Activated CD8-positive, alpha-beta T cell treated with anti-CD3 and anti-CD28 coated beads, Interleukin-2, amount 10 ng/mL, durations not matched to agents 7 days and 5 days (primary cell): ENCODE results near the gene TEK. TPM values are rescaled to one million over a fixed set of nuclear protein-coding genes. Genes with fewer than 3 reads are reported as not detected.
"Not testable (repeated sequence)": the region's sequence is repeated elsewhere in the genome, so short reads cannot be mapped to it uniquely, and the experiment has no call there.

Source experiments
- ATAC-seq: fragments of 150-1000 bp; cut with Tn5 transposase; one replicate; pipeline ENCODE4 v1.10.0; 2021; ENCODE audit warnings: moderate library complexity
- CTCF ChIA-PET: fragments of 350-600 bp; sonication (Branson Sonifier 250); formaldehyde crosslinking; loops from one replicate; lab custom pipeline; 2021; ENCODE audit warnings: antibody characterized with exemption; lab: Charles Lee
- POLR2A ChIA-PET: fragments of 350-600 bp; sonication (Branson Sonifier 250); formaldehyde crosslinking; loops from one replicate; lab custom pipeline; 2021; ENCODE audit warnings: antibody characterized with exemption; lab: Charles Lee
- DNase-seq: peaks from one replicate; pipeline ENCODE4 v3.0.0-alpha.2; 2020
- H3K27ac Mint-ChIP-seq: one replicate; pipeline ENCODE4 v1.8.0; 2021; ENCODE audit warnings: mild to moderate bottlenecking, mixed read lengths
- H3K27me3 Mint-ChIP-seq: one replicate; pipeline ENCODE4 v1.8.0; 2021; ENCODE audit warnings: low read depth, mixed read lengths
- H3K36me3 Mint-ChIP-seq: one replicate; pipeline ENCODE4 v1.8.0; 2021; ENCODE audit warnings: low read depth, mixed read lengths
- H3K4me1 Mint-ChIP-seq: one replicate; pipeline ENCODE4 v1.8.0; 2021; ENCODE audit warnings: low read depth, mixed read lengths
- H3K4me3 Mint-ChIP-seq: one replicate; pipeline ENCODE4 v1.8.0; 2021; ENCODE audit warnings: mild to moderate bottlenecking, mixed read lengths
- H3K9me3 Mint-ChIP-seq: one replicate; pipeline ENCODE4 v1.8.0; 2022; ENCODE audit warnings: mixed read lengths; ENCODE audit not compliant: insufficient read depth
- total RNA-seq, 2 experiments: library from RNA; stranded (reverse); gene quantifications; one replicate each; pipeline ENCODE4 v1.2.3, GENCODE V29; 2021

TEK gene
- total RNA-seq, 2 experiments from 2014 or later = not detected

- H3K9me3 Mint-ChIP-seq = no peaks in the 10 kb centered on the region
- ChIA-PET POLR2A (no interaction called here), CTCF (no interaction called here)
- H3K36me3 Mint-ChIP-seq = no peaks in the 10 kb centered on the region
- no peaks in the 10 kb centered on the region for H3K27me3 Mint-ChIP-seq
- H3K4me3 Mint-ChIP-seq = no peak overlapping the region
- H3K27ac Mint-ChIP-seq = no peak overlapping the region
- H3K4me1 Mint-ChIP-seq = no peaks in the 10 kb centered on the region
- DNase-seq (no peak), ATAC-seq (no peak)
Observed at GRCh38 chr9:27205198-27205597, 96.2 kb downstream of the TEK start.

DNA sequence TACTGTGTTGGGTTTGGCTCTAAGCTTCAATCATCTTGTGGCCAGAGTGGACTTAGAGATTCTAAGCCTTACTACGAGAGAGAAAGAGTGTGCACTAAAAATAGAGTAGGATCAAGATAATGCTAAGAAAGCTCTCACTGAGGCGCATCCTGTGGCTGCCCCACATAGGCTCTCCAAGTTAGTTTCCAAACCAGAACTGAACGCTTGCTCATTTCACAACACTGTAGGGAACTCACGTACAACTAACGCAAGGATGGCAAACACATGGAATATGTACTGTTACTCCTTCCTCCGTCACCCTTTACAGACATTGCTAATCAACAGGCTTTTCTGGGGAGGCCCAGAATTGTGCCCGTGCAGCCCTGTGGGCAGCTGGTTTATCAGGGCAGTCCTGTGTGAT is 97.0 kb downstream of the TEK start:
- Mint-ChIP-seq H3K9me3 (no peaks in the 10 kb centered on the region), H3K27me3 (no peaks in the 10 kb centered on the region), H3K27ac (no peak overlapping the region), H3K4me3 (no peak overlapping the region), H3K4me1 (no peaks in the 10 kb centered on the region), H3K36me3 (no peaks in the 10 kb centered on the region)
- CTCF ChIA-PET = no interaction called here
- ATAC-seq (no peak), DNase-seq (no peak)
- POLR2A ChIA-PET = no interaction called here

DNA sequence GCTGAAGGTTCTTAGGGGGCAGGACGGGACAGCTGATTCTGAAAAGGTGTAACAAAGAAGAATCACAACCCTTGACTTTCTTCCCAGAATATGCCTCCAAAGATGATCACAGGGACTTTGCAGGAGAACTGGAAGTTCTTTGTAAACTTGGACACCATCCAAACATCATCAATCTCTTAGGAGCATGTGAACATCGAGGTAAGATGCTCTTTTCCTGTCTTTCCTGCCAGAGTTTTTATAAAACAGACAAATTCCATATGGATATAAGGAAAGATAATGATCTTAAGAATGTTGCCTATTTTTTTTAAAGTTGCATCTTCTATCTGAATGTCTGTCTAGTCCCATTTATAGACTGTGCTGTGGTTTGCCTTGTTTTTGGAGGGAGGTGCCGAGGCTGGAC is 100.0 kb downstream of the TEK start:
- DNase-seq = no peak
- POLR2A ChIA-PET = no interaction called here
- Mint-ChIP-seq H3K9me3 (no peaks in the 10 kb centered on the region), H3K4me1 (no peaks in the 10 kb centered on the region), H3K27me3 (no peaks in the 10 kb centered on the region), H3K27ac (no peak overlapping the region), H3K36me3 (no peaks in the 10 kb centered on the region), H3K4me3 (no peak overlapping the region)
- ATAC-seq = no peak
- CTCF ChIA-PET = no interaction called here

GRCh38 chr9:27210588-27210987 is 101.6 kb downstream of the TEK start:
- Mint-ChIP-seq H3K9me3 (no peaks in the 10 kb centered on the region), H3K27me3 (no peaks in the 10 kb centered on the region), H3K4me3 (no peak overlapping the region), H3K4me1 (no peaks in the 10 kb centered on the region), H3K27ac (no peak overlapping the region), H3K36me3 (no peaks in the 10 kb centered on the region)
- DNase-seq (no peak), ATAC-seq (no peak)
- CTCF ChIA-PET = no interaction called here
- POLR2A ChIA-PET = no interaction called here

GRCh38 chr9:27212191-27212590 is 103.2 kb downstream of the TEK start:
- Mint-ChIP-seq H3K4me1 (no peaks in the 10 kb centered on the region), H3K36me3 (no peaks in the 10 kb centered on the region), H3K27ac (no peak overlapping the region), H3K4me3 (no peak overlapping the region), H3K9me3 (no peaks in the 10 kb centered on the region), H3K27me3 (no peaks in the 10 kb centered on the region)
- ChIA-PET CTCF (no interaction called here), POLR2A (interaction anchor here (0.7 kb wide), 1 partner anchor 73 kb away, joined by 3 read pairs; no protein-coding TSS in a partner anchor)
- ATAC-seq (no peak), DNase-seq (no peak)

GRCh38 chr9:27212621-27213020 is 103.6 kb downstream of the TEK start:
- no peaks in the 10 kb centered on the region for H3K36me3 Mint-ChIP-seq
- no peaks in the 10 kb centered on the region for H3K4me1 Mint-ChIP-seq
- no peak for DNase-seq
- H3K4me3 Mint-ChIP-seq = no peak overlapping the region
- no peaks in the 10 kb centered on the region for H3K9me3 Mint-ChIP-seq
- no peak for ATAC-seq
- ChIA-PET POLR2A (no interaction called here), CTCF (interaction anchor here (0.8 kb wide), 1 partner anchor 113 kb away, joined by 3 read pairs; no protein-coding TSS in a partner anchor)
- no peak overlapping the region for H3K27ac Mint-ChIP-seq
- H3K27me3 Mint-ChIP-seq = no peaks in the 10 kb centered on the region

- Mint-ChIP-seq H3K27me3 (no peaks in the 10 kb centered on the region), H3K4me3 (no peak overlapping the region), H3K9me3 (no peaks in the 10 kb centered on the region), H3K4me1 (no peaks in the 10 kb centered on the region), H3K27ac (no peak overlapping the region), H3K36me3 (no peaks in the 10 kb centered on the region)
- no peak for ATAC-seq
- DNase-seq = no peak
- ChIA-PET CTCF (no interaction called here), POLR2A (no interaction called here)
Observed at GRCh38 chr9:27227192-27227591, 118.2 kb downstream of the TEK start.

DNA sequence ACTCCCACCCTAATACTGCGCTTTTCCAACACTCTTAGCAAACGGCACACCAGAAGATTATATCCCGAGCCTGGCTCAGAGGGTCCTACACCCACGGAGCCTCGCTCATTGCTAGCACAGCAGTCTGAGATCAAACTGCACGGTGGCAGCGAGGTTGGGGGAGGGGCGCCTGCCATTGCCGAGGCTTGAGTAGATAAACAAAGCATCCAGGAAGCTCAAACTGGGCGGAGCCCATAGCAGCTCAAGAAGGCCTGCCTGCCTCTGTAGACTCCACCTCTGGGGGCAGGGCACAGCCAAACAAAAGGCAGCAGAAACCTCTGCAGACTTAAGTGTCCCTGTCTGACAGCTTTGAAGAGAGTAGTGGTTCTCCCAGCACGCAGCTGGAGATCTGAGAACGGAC is 130.6 kb downstream of the TEK start:
- H3K4me1 Mint-ChIP-seq, H3K27me3 Mint-ChIP-seq: not testable (repeated sequence)

GRCh38 chr9:27247756-27248155 is 138.7 kb downstream of the TEK start:
- no peaks in the 10 kb centered on the region for H3K36me3 Mint-ChIP-seq
- no peaks in the 10 kb centered on the region for H3K4me1 Mint-ChIP-seq
- H3K9me3 Mint-ChIP-seq = no peaks in the 10 kb centered on the region
- ChIA-PET CTCF (interaction anchor here (1.4 kb wide), 1 partner anchor 29 kb away, joined by 3 read pairs; no protein-coding TSS in a partner anchor), POLR2A (no interaction called here)
- ATAC-seq = peak; percentile 39
- peaks cover 1% of the 10 kb centered on the region for H3K27me3 Mint-ChIP-seq
- no peak overlapping the region for H3K27ac Mint-ChIP-seq
- no peak overlapping the region for H3K4me3 Mint-ChIP-seq
- peak; percentile 28 for DNase-seq

More for the DNA sequence above, 130.6 kb downstream of the TEK start:
- H3K9me3 Mint-ChIP-seq, DNase-seq, H3K4me3 Mint-ChIP-seq, CTCF ChIA-PET, H3K36me3 Mint-ChIP-seq, H3K27ac Mint-ChIP-seq, ATAC-seq, POLR2A ChIA-PET: not testable (repeated sequence)

DNA sequence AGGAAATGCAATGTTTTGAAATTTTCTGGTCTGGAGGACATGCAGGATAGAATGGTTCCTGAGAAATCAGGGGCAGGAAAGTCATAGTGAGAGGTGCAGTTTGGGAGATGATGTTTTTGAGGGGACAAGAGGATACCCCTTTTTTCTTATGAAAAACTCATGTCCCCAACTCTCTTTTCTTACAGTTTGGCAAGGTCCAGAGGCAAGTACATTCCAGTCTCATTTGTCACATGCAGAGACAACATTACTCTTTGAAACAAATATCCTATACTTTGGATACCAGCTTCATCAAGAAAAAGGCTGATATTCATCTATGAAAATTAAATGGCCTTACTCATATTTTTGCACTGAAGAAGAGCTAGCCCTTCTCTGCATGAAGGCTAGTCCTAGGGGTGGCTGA is 139.7 kb downstream of the TEK start:
- Mint-ChIP-seq H3K4me3 (no peak overlapping the region), H3K4me1 (no peaks in the 10 kb centered on the region), H3K27ac (no peak overlapping the region), H3K27me3 (peaks cover 1% of the 10 kb centered on the region), H3K36me3 (no peaks in the 10 kb centered on the region), H3K9me3 (no peaks in the 10 kb centered on the region)
- DNase-seq = no peak
- ChIA-PET CTCF (no interaction called here), POLR2A (no interaction called here)
- ATAC-seq = no peak

DNA sequence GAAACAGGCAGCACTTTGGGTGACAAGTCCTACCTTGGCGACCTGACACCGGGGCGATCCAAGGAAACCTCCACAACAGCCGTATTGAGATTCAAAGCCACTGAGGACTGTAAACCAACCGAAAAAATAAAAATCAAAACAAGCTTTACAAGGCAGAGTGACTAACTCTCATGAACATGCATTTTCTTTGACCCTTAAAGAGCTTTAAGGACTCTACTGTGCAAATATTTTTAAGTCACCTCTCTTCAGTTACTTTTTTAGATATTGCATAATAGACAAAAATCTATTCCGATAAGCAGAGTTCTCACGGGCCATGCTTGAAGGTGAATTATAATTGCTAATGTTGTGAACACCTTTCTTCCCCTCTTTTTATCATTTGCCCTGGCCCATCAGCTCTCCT is 149.6 kb downstream of the TEK start:
- H3K27me3 Mint-ChIP-seq = peaks cover 5% of the 10 kb centered on the region
- H3K4me3 Mint-ChIP-seq = no peak overlapping the region
- CTCF ChIA-PET = no interaction called here
- H3K9me3 Mint-ChIP-seq = no peaks in the 10 kb centered on the region
- no peak overlapping the region for H3K27ac Mint-ChIP-seq
- H3K4me1 Mint-ChIP-seq = no peaks in the 10 kb centered on the region
- no peaks in the 10 kb centered on the region for H3K36me3 Mint-ChIP-seq
- ATAC-seq (no peak), DNase-seq (no peak)
- POLR2A ChIA-PET = no interaction called here

GRCh38 chr9:27260789-27261516 is 151.9 kb downstream of the TEK start:
- no peaks in the 10 kb centered on the region for H3K36me3 Mint-ChIP-seq
- no peaks in the 10 kb centered on the region for H3K9me3 Mint-ChIP-seq
- ATAC-seq = no peak
- no peak for DNase-seq
- H3K4me3 Mint-ChIP-seq = no peak overlapping the region
- CTCF ChIA-PET = no interaction called here
- H3K27ac Mint-ChIP-seq = no peak overlapping the region
- H3K27me3 Mint-ChIP-seq = peaks cover 5% of the 10 kb centered on the region
- no peaks in the 10 kb centered on the region for H3K4me1 Mint-ChIP-seq
- POLR2A ChIA-PET = no interaction called here
